GM19025 (cell line): ENCODE measurements around the gene SPX.

Experiments
- ATAC-seq: cut with Tn5 transposase; IDR thresholded peaks from one replicate; pipeline ENCODE4 v1.9.1; 2021; ENCODE audit warnings: mild to moderate bottlenecking, low read depth, moderate library complexity; ENCODE audit not compliant: unreplicated experiment

Gene SPX

DNA sequence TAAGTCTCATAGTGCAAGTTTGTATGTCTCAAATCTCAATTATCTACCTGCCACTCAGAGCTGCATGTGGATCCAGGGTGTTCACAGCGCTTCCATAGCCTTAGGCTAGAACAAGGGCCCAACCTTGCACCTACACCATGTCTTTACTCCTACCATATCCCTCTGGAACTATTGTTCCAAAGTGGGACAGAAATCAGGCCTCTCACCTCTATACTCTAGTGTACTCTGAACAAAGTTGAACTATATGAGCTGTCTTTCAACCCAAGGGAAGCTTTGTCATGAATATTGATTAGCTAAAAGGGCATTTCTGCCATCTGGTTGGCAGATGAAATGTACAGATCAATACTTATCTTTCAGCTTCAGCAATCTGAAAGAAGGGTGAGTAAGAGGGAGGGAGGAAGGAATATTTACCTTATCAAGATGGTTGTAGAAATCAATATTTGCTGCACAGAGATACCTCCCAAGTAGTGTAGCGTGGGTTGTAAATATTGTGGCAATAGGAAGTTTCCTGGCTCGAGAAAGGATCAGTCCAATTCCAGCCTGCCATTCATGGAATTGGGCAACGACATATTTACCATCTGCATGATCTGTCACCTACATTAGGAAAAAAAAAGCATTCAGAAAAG is 47.8 kb downstream of the SPX start:
- ATAC-seq, result no peak

- no peak for ATAC-seq
These were observed 50.3 kb downstream of the SPX start for GRCh38 chr12:21576431-21576830.

DNA sequence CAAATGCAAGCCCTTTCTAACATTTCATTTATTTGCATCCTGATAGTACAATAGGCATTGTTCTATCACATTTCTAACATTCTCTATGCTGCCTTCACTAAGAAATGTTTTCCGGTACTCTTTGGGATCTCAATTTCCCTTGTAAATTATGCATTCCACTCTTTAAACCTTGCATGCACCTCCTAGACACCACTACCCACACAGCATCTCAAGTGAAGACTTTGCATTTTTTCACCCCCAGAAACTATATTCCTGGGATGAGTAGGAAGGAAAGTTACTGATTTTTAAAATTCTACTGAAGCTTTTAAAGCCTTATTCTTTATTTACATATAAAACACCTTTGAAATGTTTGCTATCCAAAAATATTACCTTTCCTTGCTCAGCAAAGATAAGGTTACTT is 51.4 kb downstream of the SPX start:
- ATAC-seq, result no peak

DNA sequence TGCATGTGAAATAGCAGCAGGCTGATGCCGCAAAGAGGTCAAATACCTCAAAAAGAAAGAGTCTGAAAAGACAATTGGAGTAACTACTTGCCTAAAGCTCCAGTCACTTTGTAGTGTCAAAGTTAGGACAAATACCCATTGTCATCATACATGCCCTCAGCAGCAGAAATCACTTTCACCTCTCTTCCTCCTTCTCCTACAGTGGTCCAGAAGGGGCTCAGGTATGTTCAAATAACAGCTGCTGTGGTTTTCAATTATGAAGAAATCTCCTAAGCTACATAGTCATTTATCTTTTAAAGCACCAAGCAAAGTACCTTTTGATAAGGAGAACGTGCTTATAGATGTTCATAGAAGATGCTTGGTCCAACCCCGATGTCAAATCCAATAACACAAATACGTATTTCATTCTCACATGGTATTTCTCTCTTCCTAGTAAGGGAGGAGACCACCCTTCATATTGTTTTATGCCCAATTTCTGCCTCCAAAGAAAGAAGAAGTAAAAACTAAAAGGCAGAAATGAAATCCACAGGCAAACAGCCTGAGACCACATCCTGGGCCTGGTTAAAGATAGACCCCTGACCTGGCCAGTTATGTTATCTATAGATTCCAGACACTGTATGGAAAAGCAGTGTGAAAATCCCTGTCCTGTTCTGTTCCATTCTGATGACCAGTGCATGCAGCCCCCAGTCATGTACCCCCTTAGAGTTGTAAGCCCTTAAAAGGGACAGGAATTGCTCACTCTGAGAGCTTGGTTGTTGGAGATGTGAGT is 54.8 kb downstream of the SPX start:
- ATAC-seq, result no peak
